ENCODE results near the gene ERMN. TPM values are rescaled to one million over a fixed set of nuclear protein-coding genes. Genes with fewer than 3 reads are reported as not detected.

The ERMN gene
- polyA plus RNA-seq, 1 donor: 0.57 TPM

DNA sequence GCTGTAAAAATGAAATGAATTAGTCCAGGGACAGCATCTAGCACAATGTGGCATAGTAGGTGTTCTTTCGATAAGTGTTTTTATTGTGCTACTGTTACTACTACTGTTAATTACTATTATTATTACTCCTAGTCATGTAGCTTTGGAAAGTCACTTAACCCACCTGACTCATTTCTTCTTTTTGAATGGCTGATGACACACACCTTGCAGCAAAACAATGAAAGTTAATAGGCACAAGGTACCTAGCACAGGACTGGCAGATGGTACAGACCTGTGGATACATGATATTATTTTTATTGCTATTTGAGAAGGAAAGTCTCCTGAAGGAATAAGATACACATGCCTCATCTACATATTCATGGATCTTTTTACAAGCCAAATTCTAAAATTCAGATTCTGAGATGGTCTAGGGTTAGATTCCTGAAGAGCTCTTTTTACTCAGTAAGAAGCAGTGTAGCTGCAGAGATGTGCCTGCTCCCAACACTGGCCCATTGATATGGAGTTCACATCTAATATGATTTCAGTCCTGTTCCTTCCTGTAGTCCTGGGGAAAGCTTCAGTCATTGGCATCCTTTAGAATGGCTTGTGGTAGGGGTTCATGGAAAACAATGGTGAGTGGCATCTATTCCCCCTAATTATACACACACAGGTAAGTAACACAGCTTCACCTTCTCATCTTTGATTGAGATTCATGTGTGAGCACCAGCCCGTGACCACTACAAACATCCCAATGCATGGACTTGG, 7.9 kb upstream of the ERMN start:
- no peak overlapping the region for H3K4me3 ChIP-seq (ENCODE audit: low read length)
- H3K27me3 ChIP-seq (ENCODE audit: control insufficient read depth, insufficient read depth, low read length): no peaks in the 10 kb centered on the region
- H3K9me3 ChIP-seq (ENCODE audit: control insufficient read depth, low read depth, low read length): no peaks in the 10 kb centered on the region
- no peaks in the 10 kb centered on the region for H3K36me3 ChIP-seq (ENCODE audit: control insufficient read depth, insufficient read depth, low read length)
- no peak overlapping the region for H3K27ac ChIP-seq (ENCODE audit: low read length)
- no peak for DNase-seq
- 100% methylated on average over 1 of the region's 2 CpGs for WGBS (ENCODE audit: insufficient coverage, low lambda C conversion rate)
- no peaks in the 10 kb centered on the region for H3K4me1 ChIP-seq (ENCODE audit: control insufficient read depth, insufficient read depth, low read length)

DNA sequence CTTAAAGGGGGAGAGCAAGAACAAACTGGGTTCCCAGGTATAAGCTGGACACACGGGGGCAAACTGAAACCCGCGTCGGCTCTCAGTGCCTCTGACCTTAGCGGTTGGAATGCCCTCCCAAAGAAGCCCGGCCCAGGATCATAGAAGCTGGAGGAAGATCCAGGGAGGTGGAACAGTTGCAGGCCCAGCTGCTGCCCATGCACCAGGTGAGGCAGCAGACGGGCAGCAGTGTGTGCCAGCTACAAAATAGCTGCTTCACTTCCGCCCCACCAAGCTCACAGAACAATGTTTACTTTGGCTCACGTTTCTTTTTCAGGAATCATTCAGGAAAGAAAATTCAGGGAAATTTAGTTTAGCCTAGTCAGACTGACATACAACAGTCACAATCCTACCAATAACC, 3.9 kb upstream of the ERMN start:
- no peak overlapping the region for H3K27ac ChIP-seq (ENCODE audit: low read length)
- peak in 1 of 2 donors; percentile 23 for DNase-seq

DNA sequence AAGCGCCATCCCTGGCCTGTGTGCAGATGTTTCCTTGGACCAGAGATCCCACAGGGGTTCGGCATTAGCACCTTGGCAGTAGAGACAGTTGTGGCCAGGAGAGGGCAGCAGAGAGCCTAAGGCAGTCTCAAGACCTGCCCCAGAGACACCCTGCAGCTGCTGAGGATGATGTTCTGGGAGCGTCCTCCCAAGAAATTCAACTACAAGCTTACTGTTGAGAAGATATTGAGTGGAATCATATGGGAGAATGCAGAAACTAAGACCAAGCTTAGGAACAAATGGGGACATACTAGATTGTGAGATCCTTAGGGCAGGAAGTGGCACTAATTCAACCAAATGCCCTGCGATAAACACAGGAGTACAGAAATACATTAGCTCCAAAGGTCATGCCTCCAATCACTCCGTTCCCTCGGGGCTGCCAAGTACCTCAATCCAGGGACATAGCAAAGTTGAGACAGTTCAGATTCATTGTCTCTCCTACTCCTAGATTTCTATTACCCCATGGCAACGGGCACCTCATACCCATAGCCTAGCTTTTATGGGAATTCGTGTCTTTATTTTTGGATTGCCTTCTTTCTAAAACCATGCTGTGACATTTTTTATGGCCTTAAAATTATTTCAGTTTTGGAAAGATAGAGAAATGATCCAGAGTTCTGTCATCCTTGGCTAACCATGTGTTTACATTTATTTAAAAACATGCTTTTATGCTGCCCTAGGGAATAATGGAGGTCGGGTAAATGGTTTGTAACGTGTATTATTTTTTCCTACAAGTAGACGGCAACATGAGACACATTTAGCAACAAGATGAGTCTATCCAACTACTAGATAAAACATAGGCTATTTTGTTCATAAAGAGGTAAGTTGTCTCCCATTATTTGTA, 2.2 kb upstream of the ERMN start:
- Histone ChIP-seq H3K4me3 (ENCODE audit: low read length) (no peak overlapping the region), H3K4me1 (ENCODE audit: control insufficient read depth, insufficient read depth, low read length) (peaks cover 9% of the 10 kb centered on the region), H3K27me3 (ENCODE audit: control insufficient read depth, insufficient read depth, low read length) (no peaks in the 10 kb centered on the region), H3K9me3 (ENCODE audit: control insufficient read depth, low read depth, low read length) (no peaks in the 10 kb centered on the region), H3K27ac (ENCODE audit: low read length) (no peak overlapping the region), H3K36me3 (ENCODE audit: control insufficient read depth, insufficient read depth, low read length) (no peaks in the 10 kb centered on the region)
- peak; percentile 84 to 87 for DNase-seq
- 68% methylated on average over 5 of the region's 11 CpGs for WGBS (ENCODE audit: insufficient coverage, low lambda C conversion rate)

More for the DNA sequence above, 3.9 kb upstream of the ERMN start:
- peaks cover 7% of the 10 kb centered on the region for H3K4me1 ChIP-seq (ENCODE audit: control insufficient read depth, insufficient read depth, low read length)
- H3K9me3 ChIP-seq (ENCODE audit: control insufficient read depth, low read depth, low read length): no peaks in the 10 kb centered on the region
- H3K4me3 ChIP-seq (ENCODE audit: low read length): no peak overlapping the region
- no peaks in the 10 kb centered on the region for H3K36me3 ChIP-seq (ENCODE audit: control insufficient read depth, insufficient read depth, low read length)
- no peaks in the 10 kb centered on the region for H3K27me3 ChIP-seq (ENCODE audit: control insufficient read depth, insufficient read depth, low read length)
- WGBS (ENCODE audit: insufficient coverage, low lambda C conversion rate): no CpG with 5 or more reads among the region's 9 CpGs

DNA sequence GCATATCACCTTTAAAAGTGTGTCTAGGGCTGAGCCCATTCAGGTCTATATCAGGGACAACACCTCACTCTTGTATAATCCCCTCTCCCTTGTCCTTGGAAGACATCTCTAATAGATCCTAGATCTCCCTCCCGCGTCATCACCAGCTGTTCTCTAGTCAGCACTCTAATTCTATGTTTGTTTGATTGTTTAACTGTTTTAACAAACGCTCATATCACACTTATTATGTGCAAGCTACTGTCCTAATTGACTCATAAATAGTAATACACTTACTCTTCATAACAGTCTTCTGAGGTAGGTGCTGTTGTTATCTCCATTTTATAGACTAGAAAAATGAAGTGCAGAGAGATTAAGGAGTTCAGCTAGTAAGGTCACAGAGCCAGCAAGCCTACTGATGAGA, 1.6 kb upstream of the ERMN start:
- H3K4me1 ChIP-seq (ENCODE audit: control insufficient read depth, insufficient read depth, low read length): peaks cover 9% of the 10 kb centered on the region
- H3K9me3 ChIP-seq (ENCODE audit: control insufficient read depth, low read depth, low read length): no peaks in the 10 kb centered on the region
- H3K4me3 ChIP-seq (ENCODE audit: low read length): no peak overlapping the region
- no peak for DNase-seq
- H3K36me3 ChIP-seq (ENCODE audit: control insufficient read depth, insufficient read depth, low read length): no peaks in the 10 kb centered on the region
- H3K27ac ChIP-seq (ENCODE audit: low read length): no peak overlapping the region
- H3K27me3 ChIP-seq (ENCODE audit: control insufficient read depth, insufficient read depth, low read length): no peaks in the 10 kb centered on the region
- no CpG with 5 or more reads among the region's 3 CpGs for WGBS (ENCODE audit: insufficient coverage, low lambda C conversion rate)

DNA sequence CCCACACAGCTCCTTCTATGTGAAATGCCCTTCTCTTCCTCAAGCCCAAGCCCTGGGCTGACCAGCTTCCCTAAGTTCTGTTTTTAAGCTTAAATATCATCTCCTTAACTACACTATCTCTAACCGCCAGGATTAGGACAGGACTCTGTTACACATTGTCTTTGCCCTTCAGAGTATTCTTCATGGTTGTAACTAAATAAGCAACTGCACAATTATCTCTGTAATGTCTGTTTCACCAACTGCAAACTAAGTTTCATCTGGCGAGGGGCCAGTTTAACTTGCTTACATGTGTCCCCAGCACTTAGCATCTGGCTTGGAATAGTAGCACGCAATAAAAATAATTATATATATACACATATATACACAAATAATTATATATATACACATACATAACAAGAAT, 1.1 kb upstream of the ERMN start:
- DNase-seq: no peak
- H3K9me3 ChIP-seq (ENCODE audit: control insufficient read depth, low read depth, low read length): no peaks in the 10 kb centered on the region
- H3K36me3 ChIP-seq (ENCODE audit: control insufficient read depth, insufficient read depth, low read length): no peaks in the 10 kb centered on the region
- H3K27ac ChIP-seq (ENCODE audit: low read length): no peak overlapping the region
- no peak overlapping the region for H3K4me3 ChIP-seq (ENCODE audit: low read length)
- H3K4me1 ChIP-seq (ENCODE audit: control insufficient read depth, insufficient read depth, low read length): peaks cover 9% of the 10 kb centered on the region
- WGBS (ENCODE audit: insufficient coverage, low lambda C conversion rate): 33% methylated on average over 1 of the region's 3 CpGs
- no peaks in the 10 kb centered on the region for H3K27me3 ChIP-seq (ENCODE audit: control insufficient read depth, insufficient read depth, low read length)

DNA sequence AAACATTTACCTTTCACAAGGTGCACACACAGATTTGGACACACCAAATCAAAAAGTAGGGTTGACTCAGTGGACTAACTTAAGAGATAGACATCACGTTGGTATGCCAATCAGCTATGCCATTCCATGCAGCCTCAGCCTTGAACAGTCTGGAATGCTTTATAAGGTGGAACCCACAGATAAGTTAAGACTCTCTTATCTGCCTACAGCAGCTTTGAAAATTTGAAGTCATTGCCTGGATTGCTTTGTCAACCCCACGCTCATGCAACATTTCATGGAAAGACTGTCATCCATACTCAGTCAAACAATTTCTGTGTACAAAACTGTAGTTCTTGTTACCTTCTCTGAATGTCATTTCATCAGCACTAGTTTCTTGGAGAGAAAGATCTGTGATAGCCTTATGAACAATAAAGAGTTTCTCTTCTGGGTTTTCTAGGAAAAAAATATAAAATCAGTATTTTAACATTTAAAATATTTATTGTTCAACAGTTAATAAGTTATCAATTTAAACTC, 1.2 kb downstream of the ERMN start:
- H3K36me3 ChIP-seq (ENCODE audit: control insufficient read depth, insufficient read depth, low read length): no peaks in the 10 kb centered on the region
- H3K27ac ChIP-seq (ENCODE audit: low read length): no peak overlapping the region
- no peaks in the 10 kb centered on the region for H3K27me3 ChIP-seq (ENCODE audit: control insufficient read depth, insufficient read depth, low read length)
- peaks cover 9% of the 10 kb centered on the region for H3K4me1 ChIP-seq (ENCODE audit: control insufficient read depth, insufficient read depth, low read length)
- WGBS (ENCODE audit: insufficient coverage, low lambda C conversion rate): no CpG with 5 or more reads among the region's 2 CpGs
- H3K4me3 ChIP-seq (ENCODE audit: low read length): no peak overlapping the region
- peak; percentile 21 to 38 for DNase-seq
- H3K9me3 ChIP-seq (ENCODE audit: control insufficient read depth, low read depth, low read length): no peaks in the 10 kb centered on the region

DNA sequence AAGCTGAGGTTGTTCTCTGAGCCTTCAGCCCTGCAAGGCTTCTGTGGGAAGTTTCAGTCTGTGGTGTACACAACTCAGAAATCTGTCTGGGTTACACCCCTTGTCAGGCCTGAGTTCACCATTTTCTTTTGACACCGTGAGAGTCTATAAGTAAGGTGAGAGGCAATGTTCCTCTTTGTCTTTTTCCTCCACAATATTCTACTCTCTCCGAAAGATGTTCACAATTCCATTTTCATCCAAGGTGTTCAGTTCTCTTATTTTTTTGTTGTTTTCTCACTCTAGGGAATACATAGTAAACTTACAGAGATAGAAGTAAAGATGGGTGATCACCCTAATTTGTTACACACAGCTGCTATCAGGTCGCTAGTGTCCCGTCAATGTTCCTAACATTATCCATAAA, 3.2 kb downstream of the ERMN start:
- no peak for DNase-seq
- Histone ChIP-seq H3K4me1 (ENCODE audit: control insufficient read depth, insufficient read depth, low read length) (peaks cover 2% of the 10 kb centered on the region), H3K36me3 (ENCODE audit: control insufficient read depth, insufficient read depth, low read length) (no peaks in the 10 kb centered on the region), H3K4me3 (ENCODE audit: low read length) (no peak overlapping the region), H3K27me3 (ENCODE audit: control insufficient read depth, insufficient read depth, low read length) (no peaks in the 10 kb centered on the region), H3K27ac (ENCODE audit: low read length) (no peak overlapping the region), H3K9me3 (ENCODE audit: control insufficient read depth, low read depth, low read length) (no peaks in the 10 kb centered on the region)
- WGBS (ENCODE audit: insufficient coverage, low lambda C conversion rate): 96% methylated on average over 3 of the region's 4 CpGs

DNA sequence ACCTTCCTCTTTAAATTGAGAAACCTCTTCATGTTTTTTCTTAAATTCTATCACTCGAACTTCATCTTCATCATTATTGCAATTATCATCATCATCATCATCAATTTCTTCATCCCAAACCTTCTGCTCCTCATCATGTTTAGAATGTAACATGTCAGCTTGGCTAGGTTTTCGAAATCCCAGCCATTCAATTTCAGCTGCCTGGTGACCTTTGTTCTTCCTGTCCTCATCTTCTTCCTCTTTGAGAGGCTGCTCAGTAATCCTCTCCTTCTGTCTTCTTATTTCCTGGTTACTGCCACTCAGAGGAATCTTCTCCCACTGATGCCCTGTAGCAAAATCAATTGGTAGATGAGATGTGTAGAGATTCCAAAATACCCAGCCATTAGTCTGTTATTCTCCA, 4.2 kb downstream of the ERMN start:
- WGBS (ENCODE audit: insufficient coverage, low lambda C conversion rate): 72% methylated on average over 2 of the region's 2 CpGs
- no peak overlapping the region for H3K4me3 ChIP-seq (ENCODE audit: low read length)
- DNase-seq: no peak
- H3K36me3 ChIP-seq (ENCODE audit: control insufficient read depth, insufficient read depth, low read length): no peaks in the 10 kb centered on the region
- peaks cover 2% of the 10 kb centered on the region for H3K4me1 ChIP-seq (ENCODE audit: control insufficient read depth, insufficient read depth, low read length)
- H3K9me3 ChIP-seq (ENCODE audit: control insufficient read depth, low read depth, low read length): no peaks in the 10 kb centered on the region
- no peaks in the 10 kb centered on the region for H3K27me3 ChIP-seq (ENCODE audit: control insufficient read depth, insufficient read depth, low read length)
- H3K27ac ChIP-seq (ENCODE audit: low read length): no peak overlapping the region

DNA sequence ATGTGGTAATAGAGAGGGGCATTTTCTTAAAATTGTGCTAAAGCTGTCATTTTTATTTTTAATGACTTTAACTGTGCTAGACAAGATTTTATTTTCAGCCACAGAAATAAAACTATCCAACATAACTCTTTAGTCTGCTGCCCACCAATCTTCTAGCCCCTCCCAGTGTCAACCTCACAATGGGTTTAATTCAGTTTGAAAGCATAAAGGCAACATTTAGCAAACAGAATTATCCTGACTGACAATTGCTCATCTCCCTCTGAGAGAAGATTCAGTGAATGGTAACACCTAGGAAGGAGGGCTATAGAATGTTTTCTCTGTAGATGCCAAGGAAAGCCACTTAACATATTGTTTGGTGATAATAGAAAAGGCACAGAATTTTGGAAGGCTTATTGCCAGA, 5.2 kb downstream of the ERMN start:
- no peak for DNase-seq
- Histone ChIP-seq H3K4me1 (ENCODE audit: control insufficient read depth, insufficient read depth, low read length) (peaks cover 2% of the 10 kb centered on the region), H3K4me3 (ENCODE audit: low read length) (no peak overlapping the region), H3K27me3 (ENCODE audit: control insufficient read depth, insufficient read depth, low read length) (no peaks in the 10 kb centered on the region), H3K9me3 (ENCODE audit: control insufficient read depth, low read depth, low read length) (no peaks in the 10 kb centered on the region), H3K27ac (ENCODE audit: low read length) (no peak overlapping the region), H3K36me3 (ENCODE audit: control insufficient read depth, insufficient read depth, low read length) (no peaks in the 10 kb centered on the region)

DNA sequence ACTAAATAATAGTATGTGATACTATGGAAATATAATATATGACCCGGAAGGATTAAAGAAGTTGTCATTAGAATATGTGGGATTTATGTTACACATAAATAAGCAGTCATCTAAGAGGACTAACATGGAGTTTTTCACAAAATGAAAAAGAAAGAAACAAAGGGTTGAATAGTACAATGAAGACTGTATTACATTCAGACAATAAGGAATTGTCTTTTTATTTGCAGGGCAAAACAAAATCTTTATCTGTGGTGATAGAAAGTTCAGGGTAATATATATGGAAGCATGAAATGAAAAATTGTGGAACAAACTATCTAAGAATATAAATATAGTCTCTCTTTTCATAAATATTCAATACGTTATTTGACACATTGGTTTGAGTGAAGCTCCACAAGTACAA, 5.8 kb downstream of the ERMN start:
- Histone ChIP-seq H3K4me1 (ENCODE audit: control insufficient read depth, insufficient read depth, low read length) (peaks cover 2% of the 10 kb centered on the region), H3K27me3 (ENCODE audit: control insufficient read depth, insufficient read depth, low read length) (no peaks in the 10 kb centered on the region), H3K9me3 (ENCODE audit: control insufficient read depth, low read depth, low read length) (no peaks in the 10 kb centered on the region), H3K4me3 (ENCODE audit: low read length) (no peak overlapping the region), H3K36me3 (ENCODE audit: control insufficient read depth, insufficient read depth, low read length) (no peaks in the 10 kb centered on the region), H3K27ac (ENCODE audit: low read length) (no peak overlapping the region)
- 100% methylated on average over 2 of the region's 2 CpGs for WGBS (ENCODE audit: insufficient coverage, low lambda C conversion rate)
- no peak for DNase-seq
